Suprapubic skin (tissue), 4 donors: ENCODE results near the gene KIAA0586. TPM values are rescaled to one million over a fixed set of nuclear protein-coding genes. Genes with fewer than 3 reads are reported as not detected.

Experiments
- DNase-seq, 2 donors: peaks; one replicate each; pipeline ENCODE4 v3.0.0-alpha.2; 2019; ENCODE audit warnings: low spot score in 2 of 2
- H3K27ac ChIP-seq: fragments of 200-600 bp; sonication (generic); one replicate; pipeline ENCODE4 v1.5.1; 2019
- H3K27me3 ChIP-seq: fragments of 200-600 bp; sonication (generic); one replicate; pipeline ENCODE4 v1.5.1; 2019
- H3K36me3 ChIP-seq: fragments of 200-600 bp; sonication (generic); one replicate; pipeline ENCODE4 v1.5.1; 2019
- H3K4me1 ChIP-seq: fragments of 200-600 bp; sonication (generic); one replicate; pipeline ENCODE4 v1.5.1; 2019
- H3K4me3 ChIP-seq: fragments of 200-600 bp; sonication (generic); one replicate; pipeline ENCODE4 v1.5.1; 2019; ENCODE audit warnings: mild to moderate bottlenecking
- H3K9me3 ChIP-seq: fragments of 200-600 bp; sonication (generic); one replicate; pipeline ENCODE4 v1.5.1; 2019
- EP300 ChIP-seq: sonication (generic); formaldehyde crosslinking; IDR thresholded peaks from one replicate; pipeline ENCODE4 v1.6.1; 2017; ENCODE audit warnings: antibody characterized with exemption
- POLR2A ChIP-seq, 2 donors: fragments of 450-650 bp; IDR thresholded peaks; one replicate each; pipeline ENCODE4 v1.6.1; 2017; ENCODE audit warnings: antibody characterized with exemption in 2 of 2, mild to moderate bottlenecking in 2 of 2, moderate library complexity in 2 of 2
- POLR2AphosphoS5 ChIP-seq, 3 donors: sonication (generic); formaldehyde crosslinking; IDR thresholded peaks; one replicate each; pipeline ENCODE4 v1.6.1; 2017; ENCODE audit warnings: antibody characterized with exemption in 3 of 3
- WGBS: methylation state at CpG from one replicate; pipeline ENCODE4 v1.1.5; 2018; 5-methylcytosine and 5-hydroxymethylcytosine counted together
- total RNA-seq, 4 donors: library from RNA; depleted of rRNA; stranded (reverse); fragments of >200 nt; gene quantifications; one replicate each; pipeline ENCODE4 v1.1.0, GENCODE V29; 2016
- TF ChIP-seq, protein P1 (sequence below), 2 donors: fragments of 200-600 bp in 1 of 2; fragments of 450-650 bp in 1 of 2; sonication (generic) in 1 of 2; IDR thresholded peaks; one replicate each; pipeline ENCODE4 v1.5.1; 2016 to 2019; ENCODE audit warnings: antibody characterized with exemption in 2 of 2, mild to moderate bottlenecking in 1 of 2, moderate library complexity in 1 of 2

Gene KIAA0586
- total RNA-seq, 4 donors from 2014 or later: 11.1 to 37.1 (median 16.5) TPM

- H3K4me3 ChIP-seq: no peak overlapping the region
- H3K27me3 ChIP-seq: no peaks in the 10 kb centered on the region
- no peak for DNase-seq
- H3K36me3 ChIP-seq: no peaks in the 10 kb centered on the region
- no peak for TF ChIP-seq POLR2A (IDR thresholded peaks at IDR 0.05)
- TF ChIP-seq, protein P1, sequence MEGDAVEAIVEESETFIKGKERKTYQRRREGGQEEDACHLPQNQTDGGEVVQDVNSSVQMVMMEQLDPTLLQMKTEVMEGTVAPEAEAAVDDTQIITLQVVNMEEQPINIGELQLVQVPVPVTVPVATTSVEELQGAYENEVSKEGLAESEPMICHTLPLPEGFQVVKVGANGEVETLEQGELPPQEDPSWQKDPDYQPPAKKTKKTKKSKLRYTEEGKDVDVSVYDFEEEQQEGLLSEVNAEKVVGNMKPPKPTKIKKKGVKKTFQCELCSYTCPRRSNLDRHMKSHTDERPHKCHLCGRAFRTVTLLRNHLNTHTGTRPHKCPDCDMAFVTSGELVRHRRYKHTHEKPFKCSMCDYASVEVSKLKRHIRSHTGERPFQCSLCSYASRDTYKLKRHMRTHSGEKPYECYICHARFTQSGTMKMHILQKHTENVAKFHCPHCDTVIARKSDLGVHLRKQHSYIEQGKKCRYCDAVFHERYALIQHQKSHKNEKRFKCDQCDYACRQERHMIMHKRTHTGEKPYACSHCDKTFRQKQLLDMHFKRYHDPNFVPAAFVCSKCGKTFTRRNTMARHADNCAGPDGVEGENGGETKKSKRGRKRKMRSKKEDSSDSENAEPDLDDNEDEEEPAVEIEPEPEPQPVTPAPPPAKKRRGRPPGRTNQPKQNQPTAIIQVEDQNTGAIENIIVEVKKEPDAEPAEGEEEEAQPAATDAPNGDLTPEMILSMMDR (IDR thresholded peaks at IDR 0.05): no peak
- TF ChIP-seq EP300: no peak
- no peak for TF ChIP-seq POLR2AphosphoS5 (IDR thresholded peaks at IDR 0.05)
- WGBS: 90% methylated on average over 4 of the region's 4 CpGs
- H3K27ac ChIP-seq: no peak overlapping the region
- H3K9me3 ChIP-seq: no peaks in the 10 kb centered on the region
- no peaks in the 10 kb centered on the region for H3K4me1 ChIP-seq
Observed at GRCh38 chr14:58593977-58594376, 166.5 kb downstream of the KIAA0586 start.

- no peaks in the 10 kb centered on the region for H3K4me1 ChIP-seq
- WGBS: 87% methylated on average over 4 of the region's 4 CpGs
Observed at GRCh38 chr14:58597041-58597440, 169.5 kb downstream of the KIAA0586 start.

DNA sequence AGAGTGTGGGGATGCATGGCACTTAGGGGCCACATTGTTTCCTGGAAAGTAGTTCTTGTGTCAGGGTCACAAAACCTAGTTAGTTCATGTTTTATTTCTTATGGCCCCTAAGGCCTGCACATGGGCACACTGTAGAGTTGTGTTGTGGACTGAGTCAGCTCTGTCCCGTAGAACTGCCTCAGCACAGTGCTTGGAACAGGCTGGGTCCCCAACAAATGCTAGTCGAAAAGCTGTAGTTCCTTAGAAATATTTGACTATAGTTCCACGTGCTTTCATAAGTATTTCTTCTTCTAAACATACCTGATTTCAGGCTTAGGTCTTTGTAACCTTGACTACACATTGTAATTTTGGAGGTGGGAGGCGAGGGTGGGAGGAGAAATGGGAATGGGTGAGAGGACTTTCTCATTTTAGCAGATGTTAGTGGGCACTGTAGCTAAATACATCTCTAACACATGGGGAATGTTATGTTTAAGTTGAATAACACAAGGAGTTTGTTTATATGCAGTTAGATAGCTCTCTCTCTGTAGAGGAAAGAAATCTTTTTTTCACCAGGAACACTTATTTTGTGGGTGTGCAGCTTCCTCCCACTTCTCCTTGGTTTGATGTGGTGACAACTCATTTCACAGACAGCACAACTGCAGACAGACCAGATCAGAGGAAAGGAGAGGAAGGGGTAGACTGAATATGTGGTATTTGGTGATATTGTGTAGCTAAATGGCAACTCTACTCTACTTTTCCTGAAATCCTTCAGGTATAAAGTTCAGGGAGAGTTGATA, 170.7 kb downstream of the KIAA0586 start:
- no peaks in the 10 kb centered on the region for H3K9me3 ChIP-seq
- no peak overlapping the region for H3K4me3 ChIP-seq
- H3K27me3 ChIP-seq: no peaks in the 10 kb centered on the region
- TF ChIP-seq POLR2A (IDR thresholded peaks at IDR 0.05): no peak
- no peak for TF ChIP-seq EP300
- TF ChIP-seq, protein P1 (IDR thresholded peaks at IDR 0.05): no peak
- no peak for TF ChIP-seq POLR2AphosphoS5 (IDR thresholded peaks at IDR 0.05)
- no peak for DNase-seq
- H3K36me3 ChIP-seq: no peaks in the 10 kb centered on the region
- no peak overlapping the region for H3K27ac ChIP-seq
- WGBS: 72% methylated on average over 4 of the region's 4 CpGs
- H3K4me1 ChIP-seq: no peaks in the 10 kb centered on the region

More at GRCh38 chr14:58597041-58597440, 169.5 kb downstream of the KIAA0586 start:
- Histone ChIP-seq H3K4me3 (no peak overlapping the region), H3K27me3 (no peaks in the 10 kb centered on the region), H3K9me3 (no peaks in the 10 kb centered on the region), H3K36me3 (no peaks in the 10 kb centered on the region), H3K27ac (no peak overlapping the region)
- no peak for TF ChIP-seq POLR2AphosphoS5 (IDR thresholded peaks at IDR 0.05)
- TF ChIP-seq, protein P1 (IDR thresholded peaks at IDR 0.05): no peak
- TF ChIP-seq POLR2A (IDR thresholded peaks at IDR 0.05): no peak
- TF ChIP-seq EP300: no peak
- DNase-seq: no peak

GRCh38 chr14:58598804-58599525, 171.4 kb downstream of the KIAA0586 start:
- Histone ChIP-seq H3K9me3 (no peaks in the 10 kb centered on the region), H3K36me3 (no peaks in the 10 kb centered on the region), H3K27me3 (no peaks in the 10 kb centered on the region), H3K27ac (no peak overlapping the region), H3K4me1 (no peaks in the 10 kb centered on the region), H3K4me3 (no peak overlapping the region)
- no peak for DNase-seq
- WGBS: 78% methylated on average over 11 of the region's 11 CpGs
- TF ChIP-seq, protein P1 (IDR thresholded peaks at IDR 0.05): no peak
- no peak for TF ChIP-seq POLR2AphosphoS5 (IDR thresholded peaks at IDR 0.05)
- no peak for TF ChIP-seq EP300

DNA sequence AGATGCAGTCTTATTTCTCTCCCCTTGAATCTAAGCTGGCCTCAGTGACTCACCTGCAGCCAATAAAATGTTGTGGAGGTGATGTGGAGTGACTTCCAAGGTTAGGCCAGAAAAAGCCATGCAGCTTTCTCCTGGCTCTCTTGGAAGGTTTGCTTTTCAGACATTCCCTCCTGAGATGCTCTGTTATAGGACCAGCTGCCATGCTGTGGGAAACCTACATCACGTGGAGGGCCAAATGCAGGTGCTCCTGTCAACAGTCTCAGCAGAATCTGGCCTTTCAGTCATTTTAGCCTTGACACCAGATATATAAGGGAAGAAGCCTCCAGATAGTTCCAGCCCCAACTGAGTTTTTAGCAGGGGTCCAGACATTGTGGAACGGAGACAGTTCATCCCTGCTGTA, 172.2 kb downstream of the KIAA0586 start:
- Histone ChIP-seq H3K27ac (no peak overlapping the region), H3K36me3 (no peaks in the 10 kb centered on the region), H3K4me1 (no peaks in the 10 kb centered on the region), H3K4me3 (no peak overlapping the region), H3K27me3 (no peaks in the 10 kb centered on the region), H3K9me3 (no peaks in the 10 kb centered on the region)
- no peak for TF ChIP-seq POLR2A (IDR thresholded peaks at IDR 0.05)
- TF ChIP-seq, protein P1 (IDR thresholded peaks at IDR 0.05): no peak
- no peak for TF ChIP-seq EP300
- no peak for TF ChIP-seq POLR2AphosphoS5 (IDR thresholded peaks at IDR 0.05)
- WGBS: 96% methylated on average over 2 of the region's 2 CpGs
- no peak for DNase-seq
